ENCODE data around the gene GPD1L.
"Not testable (repeated sequence)": the region's sequence is repeated elsewhere in the genome, so short reads cannot be mapped to it uniquely, and the experiment has no call there.

Gene GPD1L

GRCh38 chr3:32106132-32106928 is at the start of gene GPD1L:
Gene GPD1L, plus strand, starts transcription at chr3:32106620. Its CDS starts 92 bp downstream, at chr3:32106712.
- DNase-seq: peak; percentile 95 to 99 (median 98)

- DNase-seq: not testable (repeated sequence)
Observed at GRCh38 chr3:32058465-32058864, 48.0 kb upstream of the GPD1L start.

GRCh38 chr3:32062950-32063582 is 43.4 kb upstream of the GPD1L start:
- no peak for DNase-seq

- no peak for DNase-seq
Observed at GRCh38 chr3:32066686-32067085, 39.7 kb upstream of the GPD1L start.

- DNase-seq: not testable (repeated sequence)
Observed at GRCh38 chr3:32074194-32074593, 32.2 kb upstream of the GPD1L start.

- no peak for DNase-seq
Observed at GRCh38 chr3:32076566-32076965, 29.9 kb upstream of the GPD1L start.

GRCh38 chr3:32077260-32078084 is 28.9 kb upstream of the GPD1L start:
- no peak for DNase-seq

- DNase-seq: no peak
Observed at GRCh38 chr3:32078085-32078634, 28.3 kb upstream of the GPD1L start.

GRCh38 chr3:32078864-32079263 is 27.6 kb upstream of the GPD1L start:
- DNase-seq: no peak

GRCh38 chr3:32082721-32083120 is 23.7 kb upstream of the GPD1L start:
- no peak for DNase-seq

GRCh38 chr3:32083702-32084270 is 22.6 kb upstream of the GPD1L start:
- no peak for DNase-seq

GRCh38 chr3:32084870-32085269 is 21.6 kb upstream of the GPD1L start:
- no peak for DNase-seq

GRCh38 chr3:32086464-32086863 is 20.0 kb upstream of the GPD1L start:
- DNase-seq: no peak

GRCh38 chr3:32089476-32089875 is 16.9 kb upstream of the GPD1L start:
- no peak for DNase-seq

GRCh38 chr3:32093204-32093603 is 13.2 kb upstream of the GPD1L start:
- no peak for DNase-seq

GRCh38 chr3:32095431-32095830 is 11.0 kb upstream of the GPD1L start:
- DNase-seq: no peak

- peak in 2 of 3 donors; percentile 10 to 21 for DNase-seq
Observed at GRCh38 chr3:32097768-32098167, 8.7 kb upstream of the GPD1L start.

GRCh38 chr3:32098528-32098927 is 7.9 kb upstream of the GPD1L start:
- no peak for DNase-seq

GRCh38 chr3:32100465-32100864 is 6.0 kb upstream of the GPD1L start:
- DNase-seq: no peak

- DNase-seq: no peak
Observed at GRCh38 chr3:32102289-32102688, 4.1 kb upstream of the GPD1L start.

GRCh38 chr3:32104492-32104891 is 1.9 kb upstream of the GPD1L start:
- DNase-seq: no peak

GRCh38 chr3:32105291-32106131 is 909 bp upstream of the GPD1L start:
- peak; percentile 15 to 33 (median 31) for DNase-seq
